NT2/D1 (cell line): ENCODE data around the gene ANO1.

ENCODE experiments used
- SUZ12 ChIP-seq: IDR thresholded peaks from 2 replicates; pipeline ENCODE4 v1.6.1; 2011; ENCODE audit not compliant: insufficient read length, insufficient read depth; ENCODE audit errors: extremely low read depth
- YY1 ChIP-seq: IDR thresholded peaks from 2 replicates; pipeline ENCODE4 v1.6.1; 2011; ENCODE audit not compliant: insufficient read length, insufficient read depth
- ZNF274 ChIP-seq: IDR thresholded peaks from 2 replicates; pipeline ENCODE4 v1.6.1; 2011; ENCODE audit warnings: mild to moderate bottlenecking, low read depth, low read length

DNA sequence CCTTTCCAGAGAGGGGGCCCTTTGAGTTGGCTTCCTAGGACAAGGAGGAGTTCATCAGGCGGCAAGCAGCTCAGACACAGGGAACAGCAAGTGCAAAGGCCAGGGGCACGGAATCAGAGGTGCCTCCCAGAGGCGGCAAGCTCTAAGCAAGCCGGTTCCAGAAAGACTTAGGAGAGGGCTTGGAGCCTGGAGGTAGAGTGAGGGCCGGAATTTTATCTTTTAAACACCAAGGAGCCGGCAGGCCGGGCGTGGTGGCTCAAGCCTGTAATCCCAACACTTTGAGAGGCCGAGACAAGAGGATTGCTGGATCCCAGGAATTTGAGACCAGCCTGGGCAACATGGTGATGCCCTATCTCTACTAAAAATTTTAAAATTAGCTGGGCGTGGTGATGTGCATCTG, 151.6 kb downstream of the ANO1 start:
- TF ChIP-seq YY1 (no peak), ZNF274 (no peak), SUZ12 (no peak)
